Esophagus squamous epithelium (tissue), 5 donors: ENCODE data around the gene DCDC2. TPM values are rescaled to one million over a fixed set of nuclear protein-coding genes. Genes with fewer than 3 reads are reported as not detected.

Source experiments
- DNase-seq: peaks from one replicate; lab custom pipeline; 2025; lab: John Stamatoyannopoulos, UW
- H3K27ac ChIP-seq, 4 donors: fragments of 200-600 bp; sonication (generic); one replicate each; pipeline ENCODE4 v1.5.1; 2016 to 2019; ENCODE audit warnings: mild to moderate bottlenecking in 1 of 4
- H3K27me3 ChIP-seq, 4 donors: fragments of 200-600 bp; sonication (generic); 1 replicate in 3 of 4; 2 replicates in 1 of 4; pipeline versions ENCODE4 v1.5.1 to v1.6.0; 2017 to 2021; ENCODE audit warnings: antibody characterized with exemption in 1 of 4
- H3K36me3 ChIP-seq, 3 donors: fragments of 200-600 bp; sonication (generic); one replicate each; pipeline ENCODE4 v1.5.1; 2016 to 2019
- H3K4me1 ChIP-seq, 3 donors: fragments of 200-600 bp; sonication (generic); one replicate each; pipeline ENCODE4 v1.5.1; 2017 to 2019
- H3K4me3 ChIP-seq, 4 donors: fragments of 200-600 bp; sonication (generic); 1 replicate in 3 of 4; 2 replicates in 1 of 4; pipeline ENCODE4 v1.5.1; 2016 to 2019; ENCODE audit warnings: mild to moderate bottlenecking in 2 of 4, moderate library complexity in 1 of 4
- H3K9me3 ChIP-seq, 3 donors: fragments of 200-600 bp; sonication (generic); one replicate each; pipeline ENCODE4 v1.5.1; 2016 to 2019
- CTCF ChIP-seq, 6 experiments: fragments of 450-650 bp in 4 of 6; fragments of 200-600 bp in 2 of 6; sonication (generic) in 2 of 6; IDR thresholded peaks; one replicate each; pipeline ENCODE4 v1.5.1; 2016 to 2019; ENCODE audit warnings: antibody characterized with exemption in 6 of 6, mild to moderate bottlenecking in 4 of 6, moderate library complexity in 4 of 6
- POLR2A ChIP-seq, 4 donors: fragments of 450-650 bp; IDR thresholded peaks; one replicate each; pipeline ENCODE4 v1.6.1; 2017; ENCODE audit warnings: antibody characterized with exemption in 4 of 4, mild to moderate bottlenecking in 4 of 4, moderate library complexity in 3 of 4
- WGBS, 2 donors: methylation state at CpG; one replicate each; pipeline ENCODE4 v1.1.5; 2018; 5-methylcytosine and 5-hydroxymethylcytosine counted together
- intact Hi-C: fragments of 100-400 bp; cut with DNase I; formaldehyde crosslinking; loops from one replicate; pipeline ENCODE4 v1.15.0; 2022
- total RNA-seq, 4 donors: library from RNA; depleted of rRNA; stranded (reverse); fragments of >200 nt; gene quantifications; one replicate each; pipeline ENCODE4 v1.1.0, GENCODE V29; 2016
- donor health status: DM: yes; HTN: yes; CAD: no.

Gene DCDC2
- total RNA-seq, 4 donors from 2014 or later = 0.15 TPM; not detected in 3

- TF ChIP-seq CTCF (IDR thresholded peaks at IDR 0.05) (no peak), POLR2A (IDR thresholded peaks at IDR 0.05) (no peak)
- H3K27ac ChIP-seq = no peak overlapping the region
- DNase-seq = no peak
- H3K4me1 ChIP-seq = no peaks in the 10 kb centered on the region
- 35% methylated on average over 8 of the region's 8 CpGs for WGBS, 2 donors
- peaks cover 0 to 4% (median 0%) of the 10 kb centered on the region in 4 donors for H3K27me3 ChIP-seq
- no peaks in the 10 kb centered on the region for H3K36me3 ChIP-seq
- H3K4me3 ChIP-seq = no peak overlapping the region
- H3K9me3 ChIP-seq = no peaks in the 10 kb centered on the region
- intact Hi-C loops = no loop called here
Measured at GRCh38 chr6:24188578-24189080, 169.2 kb downstream of the DCDC2 start.

DNA sequence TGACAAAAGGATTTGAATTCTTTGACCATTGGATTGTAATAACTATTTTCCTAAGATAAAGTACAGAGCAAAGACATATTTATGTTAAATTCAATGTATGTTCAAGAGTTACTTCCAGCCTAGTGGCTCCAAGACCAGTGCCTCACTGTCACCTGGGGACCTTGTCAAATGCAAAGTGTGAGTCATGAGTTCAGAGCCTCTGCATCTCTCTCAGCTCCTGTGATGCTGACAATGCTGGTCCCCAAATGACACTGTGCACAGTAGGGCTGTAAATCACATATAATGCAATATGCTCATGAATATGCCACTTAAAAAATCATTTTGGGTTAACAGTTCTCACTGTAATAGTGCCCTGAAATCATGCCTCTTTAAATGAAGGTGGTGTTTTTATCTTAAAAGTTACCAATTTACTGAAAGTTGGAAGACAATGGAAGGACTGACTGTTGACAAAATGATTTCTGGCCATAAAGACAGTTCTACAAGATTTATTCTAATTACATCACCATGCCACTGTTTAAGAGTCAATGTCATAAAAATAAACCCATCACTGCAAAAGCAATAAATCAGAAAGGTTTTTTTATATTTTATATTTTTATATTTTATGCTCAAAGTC, 169.8 kb downstream of the DCDC2 start:
- Histone ChIP-seq H3K9me3 (no peaks in the 10 kb centered on the region), H3K27ac (no peak overlapping the region), H3K4me3 (no peak overlapping the region), H3K27me3 (peaks cover 0 to 4% (median 0%) of the 10 kb centered on the region in 4 donors), H3K36me3 (no peaks in the 10 kb centered on the region), H3K4me1 (no peaks in the 10 kb centered on the region)
- intact Hi-C loops = no loop called here
- no peak for DNase-seq
- TF ChIP-seq CTCF (IDR thresholded peaks at IDR 0.05) (no peak), POLR2A (IDR thresholded peaks at IDR 0.05) (no peak)

- Histone ChIP-seq H3K4me3 (no peak overlapping the region), H3K36me3 (no peaks in the 10 kb centered on the region), H3K4me1 (no peaks in the 10 kb centered on the region), H3K9me3 (no peaks in the 10 kb centered on the region), H3K27me3 (peaks cover 0 to 4% (median 0%) of the 10 kb centered on the region in 4 donors), H3K27ac (no peak overlapping the region)
- TF ChIP-seq POLR2A (IDR thresholded peaks at IDR 0.05) (no peak), CTCF (IDR thresholded peaks at IDR 0.05) (no peak)
- WGBS, 2 donors = 75 to 86% methylated on average over 7 of the region's 7 CpGs
- no peak for DNase-seq
- intact Hi-C loops = no loop called here
Measured at GRCh38 chr6:24186349-24186748, 171.5 kb downstream of the DCDC2 start.

DNA sequence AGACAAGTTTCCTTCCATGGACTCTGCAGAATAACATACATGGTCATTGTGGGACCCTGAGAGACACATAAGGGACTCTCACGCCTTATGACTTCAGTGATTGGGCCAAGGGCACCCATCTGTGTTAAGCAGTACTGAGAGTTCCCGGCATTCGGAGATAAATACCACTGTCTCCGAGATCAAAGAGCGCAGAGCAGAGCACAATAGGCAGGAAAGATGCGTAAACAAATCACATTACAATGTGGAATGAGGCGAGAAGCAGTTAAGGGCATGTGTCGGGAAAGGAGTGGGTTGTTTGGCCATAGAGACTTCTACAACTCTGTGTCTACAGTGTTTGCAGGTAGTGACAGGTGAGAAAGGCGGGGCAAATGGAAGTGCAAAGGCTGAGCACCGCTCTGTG, 174.3 kb downstream of the DCDC2 start:
- TF ChIP-seq CTCF (IDR thresholded peaks at IDR 0.05) (no peak), POLR2A (IDR thresholded peaks at IDR 0.05) (no peak)
- no peak for DNase-seq
- H3K27ac ChIP-seq = no peak overlapping the region
- no peak overlapping the region for H3K4me3 ChIP-seq
- WGBS, 2 donors = 74 to 78% methylated on average over 10 of the region's 10 CpGs
- no peaks in the 10 kb centered on the region for H3K36me3 ChIP-seq
- intact Hi-C loops = no loop called here
- no peaks in the 10 kb centered on the region for H3K9me3 ChIP-seq
- peaks cover 0 to 4% (median 0%) of the 10 kb centered on the region in 4 donors for H3K27me3 ChIP-seq
- H3K4me1 ChIP-seq = no peaks in the 10 kb centered on the region

DNA sequence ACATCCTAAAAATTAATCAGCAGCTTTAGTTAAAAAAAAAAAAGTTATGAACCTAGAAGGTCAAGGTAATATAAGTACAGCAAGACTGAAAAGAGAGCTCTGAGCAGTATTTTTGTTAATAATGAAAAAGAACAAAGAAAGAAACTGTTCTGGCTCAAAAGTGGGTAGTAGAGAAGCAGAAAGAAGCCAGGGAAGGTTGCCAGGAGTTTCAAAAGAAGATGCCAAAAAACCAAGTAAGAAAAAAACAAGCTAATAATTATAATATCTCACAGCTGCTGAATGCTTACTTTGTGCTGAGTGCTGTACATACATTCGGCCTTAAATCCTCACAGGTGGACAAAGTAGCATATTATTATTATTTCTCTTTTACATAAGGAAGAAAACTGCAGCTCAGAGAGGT, 200.0 kb downstream of the DCDC2 start:
- no peak for DNase-seq
- WGBS, 2 donors = 19 to 22% methylated on average over 1 of the region's 1 CpG
- TF ChIP-seq CTCF (IDR thresholded peaks at IDR 0.05) (no peak), POLR2A (IDR thresholded peaks at IDR 0.05) (no peak)
- H3K27ac ChIP-seq = no peak overlapping the region
- intact Hi-C loops = no loop called here
- H3K4me1 ChIP-seq = no peaks in the 10 kb centered on the region
- no peaks in the 10 kb centered on the region for H3K27me3 ChIP-seq
- no peaks in the 10 kb centered on the region for H3K9me3 ChIP-seq
- no peak overlapping the region for H3K4me3 ChIP-seq
- no peaks in the 10 kb centered on the region for H3K36me3 ChIP-seq
